ENCODE measurements around the gene C1orf198. TPM values are rescaled to one million over a fixed set of nuclear protein-coding genes. Genes with fewer than 3 reads are reported as not detected.

The C1orf198 gene
- total RNA-seq, 2 donors from 2014 or later, result 166 to 273 TPM

- no peak for TF ChIP-seq CTCF (IDR thresholded peaks at IDR 0.05)
- Histone ChIP-seq H3K27ac (no peak overlapping the region), H3K9me3 (no peaks in the 10 kb centered on the region)
Measured at GRCh38 chr1:230894032-230894431, 25.7 kb upstream of the C1orf198 start.

GRCh38 chr1:230892018-230892491, 23.7 kb upstream of the C1orf198 start:
- TF ChIP-seq CTCF (IDR thresholded peaks at IDR 0.05), result no peak
- H3K4me1 ChIP-seq (ENCODE audit: control insufficient read depth in 1 of 2, low read depth in 2 of 2), result peaks cover 0 to 4% of the 10 kb centered on the region in 2 donors
- no peaks in the 10 kb centered on the region for H3K36me3 ChIP-seq
- no peak for DNase-seq (ENCODE audit: low spot score)
- H3K27ac ChIP-seq, result no peak overlapping the region
- no peaks in the 10 kb centered on the region for H3K9me3 ChIP-seq
- ATAC-seq (ENCODE audit: insufficient number of reproducible peaks, low FRiP score, low read depth), result no peak
- no peaks in the 10 kb centered on the region for H3K27me3 ChIP-seq (replicated peaks; ENCODE audit: insufficient read depth)
- no peak overlapping the region for H3K4me3 ChIP-seq

More at GRCh38 chr1:230894032-230894431, 25.7 kb upstream of the C1orf198 start:
- no peak for ATAC-seq (ENCODE audit: insufficient number of reproducible peaks, low FRiP score, low read depth)
- H3K27me3 ChIP-seq (replicated peaks; ENCODE audit: insufficient read depth), result no peaks in the 10 kb centered on the region
- peaks cover 0 to 12% of the 10 kb centered on the region in 2 donors for H3K4me1 ChIP-seq (ENCODE audit: control insufficient read depth in 1 of 2, low read depth in 2 of 2)
- DNase-seq (ENCODE audit: low spot score), result no peak
- no peaks in the 10 kb centered on the region for H3K36me3 ChIP-seq
- H3K4me3 ChIP-seq, result no peak overlapping the region

GRCh38 chr1:230891413-230891812, 23.1 kb upstream of the C1orf198 start:
- no peak for TF ChIP-seq CTCF (IDR thresholded peaks at IDR 0.05)
- Histone ChIP-seq H3K4me3 (no peak overlapping the region), H3K27ac (no peak overlapping the region), H3K36me3 (no peaks in the 10 kb centered on the region), H3K4me1 (ENCODE audit: control insufficient read depth in 1 of 2, low read depth in 2 of 2) (no peaks in the 10 kb centered on the region), H3K27me3 (replicated peaks; ENCODE audit: insufficient read depth) (no peaks in the 10 kb centered on the region), H3K9me3 (no peaks in the 10 kb centered on the region)
- ATAC-seq (ENCODE audit: insufficient number of reproducible peaks, low FRiP score, low read depth) (no peak), DNase-seq (ENCODE audit: low spot score) (no peak)

GRCh38 chr1:230884646-230885045, 16.3 kb upstream of the C1orf198 start:
- ATAC-seq (ENCODE audit: insufficient number of reproducible peaks, low FRiP score, low read depth) (no peak), DNase-seq (ENCODE audit: low spot score) (no peak)
- Histone ChIP-seq H3K4me1 (ENCODE audit: control insufficient read depth in 1 of 2, low read depth in 2 of 2) (peaks cover 0 to 5% of the 10 kb centered on the region in 2 donors), H3K4me3 (no peak overlapping the region), H3K36me3 (no peaks in the 10 kb centered on the region), H3K27me3 (replicated peaks; ENCODE audit: insufficient read depth) (no peaks in the 10 kb centered on the region), H3K9me3 (peaks cover 8% of the 10 kb centered on the region), H3K27ac (no peak overlapping the region)
- TF ChIP-seq CTCF (IDR thresholded peaks at IDR 0.05), result no peak

GRCh38 chr1:230883967-230884366, 15.6 kb upstream of the C1orf198 start:
- DNase-seq (ENCODE audit: low spot score) (no peak), ATAC-seq (ENCODE audit: insufficient number of reproducible peaks, low FRiP score, low read depth) (no peak)
- Histone ChIP-seq H3K9me3 (peaks cover 8% of the 10 kb centered on the region), H3K4me3 (no peak overlapping the region), H3K27me3 (replicated peaks; ENCODE audit: insufficient read depth) (no peaks in the 10 kb centered on the region), H3K27ac (no peak overlapping the region), H3K4me1 (ENCODE audit: control insufficient read depth in 1 of 2, low read depth in 2 of 2) (peaks cover 0 to 6% of the 10 kb centered on the region in 2 donors), H3K36me3 (no peaks in the 10 kb centered on the region)
- TF ChIP-seq CTCF (IDR thresholded peaks at IDR 0.05), result no peak

All from thoracic aorta (tissue), 2 donors.